GM12873 (cell line): ENCODE measurements around the gene HIVEP1.

Experiments used
- TF ChIP-seq, protein P1 (sequence below): IDR thresholded peaks from 2 replicates; pipeline ENCODE4 v1.5.1; 2012; ENCODE audit warnings: low read depth, mild to moderate bottlenecking, moderate library complexity, low read length, control low read depth; ENCODE audit not compliant: insufficient read depth; ENCODE audit errors: missing control alignments

HIVEP1 gene

DNA sequence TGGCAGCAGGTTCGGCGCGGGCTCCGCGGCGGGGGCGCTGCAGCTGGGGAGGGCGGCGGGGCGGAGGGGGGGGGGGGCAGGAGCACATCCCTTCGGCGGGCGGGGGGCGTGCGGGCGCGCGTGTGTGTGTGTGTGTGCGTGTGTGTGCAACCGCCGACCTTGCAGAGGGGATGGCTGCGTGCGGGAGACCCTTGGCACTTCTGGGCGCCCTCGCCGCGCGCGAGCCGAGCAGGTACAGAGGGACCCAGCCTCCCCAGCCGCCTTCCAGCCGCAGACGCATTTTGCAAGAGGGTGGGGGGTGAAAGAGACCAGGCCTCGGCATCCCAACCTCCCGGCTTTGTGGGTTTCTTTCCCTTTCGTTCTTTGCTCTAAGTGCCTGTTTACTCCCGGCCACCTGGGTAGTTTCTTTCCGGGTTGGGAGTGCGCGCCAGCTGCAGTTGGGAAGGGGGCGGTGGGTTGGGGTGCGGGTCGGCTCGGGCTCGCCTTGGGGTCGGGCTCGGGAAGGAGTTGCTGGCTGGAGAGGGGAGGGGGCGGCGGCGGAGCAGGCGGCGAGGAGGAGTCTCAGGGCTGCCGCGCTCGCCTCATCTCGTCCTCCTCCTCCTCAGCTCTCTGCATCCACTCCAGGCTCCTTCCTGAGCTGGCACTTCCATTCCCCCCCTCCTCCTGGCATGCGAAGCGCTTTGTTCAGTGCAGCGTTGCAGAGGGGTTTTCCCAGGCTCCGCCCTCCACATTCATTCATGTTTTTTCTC lies 620 bp downstream of the HIVEP1 start:
- TF ChIP-seq, protein P1, sequence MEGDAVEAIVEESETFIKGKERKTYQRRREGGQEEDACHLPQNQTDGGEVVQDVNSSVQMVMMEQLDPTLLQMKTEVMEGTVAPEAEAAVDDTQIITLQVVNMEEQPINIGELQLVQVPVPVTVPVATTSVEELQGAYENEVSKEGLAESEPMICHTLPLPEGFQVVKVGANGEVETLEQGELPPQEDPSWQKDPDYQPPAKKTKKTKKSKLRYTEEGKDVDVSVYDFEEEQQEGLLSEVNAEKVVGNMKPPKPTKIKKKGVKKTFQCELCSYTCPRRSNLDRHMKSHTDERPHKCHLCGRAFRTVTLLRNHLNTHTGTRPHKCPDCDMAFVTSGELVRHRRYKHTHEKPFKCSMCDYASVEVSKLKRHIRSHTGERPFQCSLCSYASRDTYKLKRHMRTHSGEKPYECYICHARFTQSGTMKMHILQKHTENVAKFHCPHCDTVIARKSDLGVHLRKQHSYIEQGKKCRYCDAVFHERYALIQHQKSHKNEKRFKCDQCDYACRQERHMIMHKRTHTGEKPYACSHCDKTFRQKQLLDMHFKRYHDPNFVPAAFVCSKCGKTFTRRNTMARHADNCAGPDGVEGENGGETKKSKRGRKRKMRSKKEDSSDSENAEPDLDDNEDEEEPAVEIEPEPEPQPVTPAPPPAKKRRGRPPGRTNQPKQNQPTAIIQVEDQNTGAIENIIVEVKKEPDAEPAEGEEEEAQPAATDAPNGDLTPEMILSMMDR: no peak

DNA sequence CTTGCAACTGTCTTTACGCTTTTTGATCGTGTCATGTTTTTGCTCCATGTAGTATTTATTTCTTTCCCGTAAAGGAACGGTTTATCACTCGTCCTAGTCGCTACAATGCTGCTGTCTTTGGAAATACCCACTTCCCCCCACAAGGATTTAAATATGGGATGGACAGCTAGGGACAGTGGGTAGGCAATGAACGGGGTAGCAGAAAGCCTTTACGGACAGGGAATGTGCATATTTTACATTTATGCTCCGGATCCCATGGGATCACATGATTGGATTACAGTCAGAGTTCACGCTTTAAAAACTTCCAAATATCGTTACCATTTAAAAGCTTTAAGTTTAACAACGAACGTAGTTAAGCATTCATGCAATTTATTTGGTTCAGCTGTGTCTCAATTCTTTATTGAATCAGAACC lies 1.2 kb downstream of the HIVEP1 start:
- TF ChIP-seq, protein P1: no peak

DNA sequence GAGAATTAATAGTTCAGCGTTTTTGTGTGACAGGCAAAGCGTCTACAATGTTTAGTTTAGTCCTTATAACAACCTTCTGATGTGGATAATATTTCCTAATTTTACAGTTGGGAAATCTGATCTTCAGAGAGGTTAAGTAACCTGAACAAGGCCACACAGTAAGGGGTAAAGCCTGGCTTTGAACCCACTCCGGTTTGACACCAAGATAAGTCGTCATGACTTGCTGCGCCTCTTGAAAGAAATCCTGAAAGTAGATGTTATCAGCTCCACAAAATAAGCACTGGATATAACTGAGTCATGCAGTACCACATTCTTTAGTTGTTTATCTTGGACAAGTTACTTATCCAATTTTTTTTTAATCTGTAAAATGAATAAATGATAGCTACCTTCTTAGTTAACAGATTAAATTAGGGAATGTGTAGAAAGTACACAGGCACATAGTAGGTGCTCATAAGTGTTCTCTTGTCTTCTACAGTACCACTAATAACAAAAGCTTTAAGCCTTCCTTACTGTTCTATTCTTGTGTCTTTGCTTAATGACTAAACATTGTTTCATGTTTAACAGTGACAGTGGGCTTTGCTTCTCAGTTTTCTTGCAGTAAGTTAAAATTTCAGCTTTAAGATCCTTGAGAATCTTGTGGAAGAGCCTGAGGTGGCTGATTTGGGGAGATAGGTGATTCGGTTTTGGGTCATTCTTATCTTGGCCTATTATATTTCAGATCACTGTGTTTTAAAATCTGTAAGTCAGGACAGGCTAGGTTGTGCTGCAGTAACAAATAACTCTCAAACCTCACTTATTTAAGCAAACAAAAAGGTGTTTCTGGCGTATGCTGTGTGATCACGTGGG lies 2.1 kb downstream of the HIVEP1 start:
- TF ChIP-seq, protein P1: no peak

DNA sequence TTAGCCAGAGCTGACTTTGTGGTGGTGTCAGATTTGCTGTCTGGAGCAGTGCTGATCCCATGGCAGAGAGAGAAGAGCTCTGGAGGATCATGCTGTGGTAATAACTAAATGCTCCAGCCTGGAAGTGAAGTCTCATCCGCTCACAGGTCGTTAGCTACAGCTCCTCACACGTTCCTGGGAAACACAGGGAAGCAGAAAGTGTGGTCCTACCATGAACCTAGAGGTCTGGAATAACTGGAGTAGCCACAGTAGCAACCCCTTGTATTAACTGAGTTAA lies 2.7 kb downstream of the HIVEP1 start:
- TF ChIP-seq, protein P1: no peak

DNA sequence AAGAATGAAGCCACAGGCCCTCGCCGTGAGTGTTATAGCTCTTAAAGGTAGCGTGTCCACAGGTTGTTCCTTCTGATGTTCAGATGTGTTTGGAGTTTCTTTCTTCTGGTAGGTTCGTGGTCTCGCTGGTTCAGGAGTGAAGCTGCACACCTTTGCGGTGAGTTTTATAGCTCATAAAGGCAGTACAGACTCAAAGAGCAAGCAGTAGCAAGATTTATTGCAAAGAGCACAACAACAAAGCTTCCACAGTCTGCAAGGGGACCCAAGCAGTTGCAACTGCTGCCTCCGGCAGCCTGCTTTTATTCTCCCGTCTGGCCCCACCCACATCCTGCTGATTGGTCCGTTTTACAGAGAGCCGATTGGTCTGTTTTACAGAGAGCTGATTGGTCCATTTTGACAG lies 5.2 kb downstream of the HIVEP1 start:
- TF ChIP-seq, protein P1: no peak

DNA sequence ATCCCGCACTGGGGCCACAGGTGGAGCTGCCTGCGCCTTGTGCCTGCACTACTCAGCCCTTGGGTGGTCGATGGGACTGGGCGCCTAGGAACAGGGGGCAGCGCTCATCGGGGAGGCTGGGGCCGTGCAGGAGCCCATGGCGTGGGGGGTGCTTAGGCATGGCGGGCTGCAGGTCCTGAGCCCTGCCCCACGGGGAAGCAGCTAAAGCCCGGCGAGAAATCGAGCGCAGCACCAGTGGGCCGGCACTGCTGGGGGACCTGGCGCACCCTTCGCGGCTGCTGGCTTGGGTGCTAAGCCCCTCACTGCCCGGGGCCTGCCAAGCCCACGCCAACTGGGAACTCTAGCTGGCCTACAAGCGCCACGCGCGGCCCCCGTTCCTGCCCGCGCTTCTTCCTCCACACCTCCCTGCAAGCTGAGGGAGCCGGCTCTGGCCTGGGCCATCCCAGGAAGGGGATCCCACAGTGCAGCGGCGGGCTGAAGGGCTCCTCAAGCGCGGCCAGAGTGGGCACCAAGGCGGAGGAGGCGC lies 5.8 kb downstream of the HIVEP1 start:
- TF ChIP-seq, protein P1: no peak

DNA sequence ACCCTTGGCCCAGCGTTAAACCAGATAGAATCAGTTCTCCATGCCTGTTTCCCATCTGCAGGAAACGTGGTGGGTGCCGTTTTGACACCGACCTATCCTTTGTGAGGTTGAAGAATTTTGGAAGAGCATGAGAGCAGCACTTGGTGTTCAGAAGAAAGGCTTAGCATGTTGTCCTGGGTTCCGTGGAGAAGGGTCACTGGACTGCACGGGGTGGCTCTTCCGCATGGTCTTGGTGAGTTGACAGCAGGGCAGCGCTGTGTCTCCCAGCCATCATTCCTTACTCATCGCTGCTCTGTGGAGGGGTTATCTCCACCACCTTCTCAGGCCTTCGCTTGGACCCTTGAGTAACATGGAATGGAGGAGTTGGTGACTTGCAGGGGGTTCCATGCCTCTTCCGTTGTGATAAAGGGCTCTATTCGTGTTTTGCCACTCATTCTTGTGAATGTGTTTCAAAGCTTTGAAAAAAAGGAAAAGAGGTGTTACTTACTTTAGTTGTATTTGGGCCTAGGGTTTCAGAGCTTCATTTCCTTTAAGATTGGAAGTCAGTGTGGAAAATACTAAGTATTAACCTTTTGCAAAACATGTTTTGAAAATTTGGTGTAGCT lies 8.2 kb downstream of the HIVEP1 start:
- TF ChIP-seq, protein P1: no peak
